ENCODE results near the gene EBNA1BP2.

- TF ChIP-seq CTCF (IDR thresholded peaks at IDR 0.05) (no peak), POLR2A (IDR thresholded peaks at IDR 0.05) (no peak)
Observed at GRCh38 chr1:43206600-43207228, 34.6 kb upstream of the EBNA1BP2 start.

Data from body of pancreas (tissue), 4 donors.